Karpas-422 (cell line): Measurements from ENCODE around the gene OR4D11. TPM values are rescaled to one million over a fixed set of nuclear protein-coding genes. Genes with fewer than 3 reads are reported as not detected.

Experiments used
- DNase-seq: peaks from one replicate; pipeline ENCODE4 v3.0.0-alpha.2; 2015
- H2AFZ ChIP-seq: fragments of 200-600 bp; sonication (generic); 2 replicates; pipeline ENCODE4 v1.6.1; 2014; ENCODE audit warnings: antibody characterized with exemption, low read length, mixed read lengths
- H3K27ac ChIP-seq: fragments of 200-600 bp; sonication (generic); 2 replicates; pipeline ENCODE4 v1.5.1; 2014; ENCODE audit warnings: mild to moderate bottlenecking, low read length, moderate library complexity
- H3K27me3 ChIP-seq: fragments of 200-600 bp; sonication (generic); 2 replicates; pipeline ENCODE4 v1.6.1; 2014; ENCODE audit warnings: low read length, mixed read lengths
- H3K36me3 ChIP-seq: fragments of 200-600 bp; sonication (generic); 2 replicates; pipeline ENCODE4 v1.6.1; 2014; ENCODE audit warnings: low read length, mixed read lengths; ENCODE audit not compliant: insufficient read depth
- H3K4me1 ChIP-seq: fragments of 200-600 bp; sonication (generic); 2 replicates; pipeline ENCODE4 v1.6.1; 2014; ENCODE audit warnings: mild to moderate bottlenecking, low read length, mixed read lengths
- H3K4me2 ChIP-seq: fragments of 200-600 bp; sonication (generic); 2 replicates; pipeline ENCODE4 v1.6.1; 2014; ENCODE audit warnings: low read length, low read depth, mild to moderate bottlenecking; ENCODE audit not compliant: poor library complexity, severe bottlenecking
- H3K4me3 ChIP-seq: fragments of 200-600 bp; sonication (generic); 2 replicates; pipeline ENCODE4 v1.5.1; 2014; ENCODE audit warnings: mild to moderate bottlenecking, antibody characterized with exemption, low read length, mixed read lengths
- H3K79me2 ChIP-seq: fragments of 200-600 bp; sonication (generic); 2 replicates; pipeline ENCODE4 v1.6.1; 2014; ENCODE audit warnings: mild to moderate bottlenecking, low read length, mixed read lengths
- H3K9ac ChIP-seq: fragments of 200-600 bp; sonication (generic); 2 replicates; pipeline ENCODE4 v1.6.0; 2014; ENCODE audit warnings: low read length
- H3K9me2 ChIP-seq: fragments of 200-600 bp; sonication (generic), shearing (Covaris generic); replicated peaks from 2 replicates; pipeline ENCODE4 v1.6.0; 2014; ENCODE audit warnings: mild to moderate bottlenecking, low read length, moderate library complexity; ENCODE audit not compliant: insufficient read depth
- H3K9me3 ChIP-seq: fragments of 300-700, 200-600 bp; sonication (generic); 2 replicates; pipeline ENCODE4 v1.6.1; 2014; ENCODE audit warnings: low read length, mixed read lengths
- H4K20me1 ChIP-seq: fragments of 200-600 bp; sonication (generic); 2 replicates; pipeline ENCODE4 v1.6.1; 2014; ENCODE audit warnings: mild to moderate bottlenecking, antibody characterized with exemption, low read length, low read depth; ENCODE audit not compliant: insufficient read depth
- total RNA-seq: library from RNA; depleted of rRNA; stranded (reverse); fragments of >200 nt; shearing (Covaris generic); gene quantifications from 2 replicates; pipeline ENCODE4 v1.2.3, GENCODE V29; 2014; ENCODE audit warnings: low replicate concordance; rRNA removed

OR4D11 gene
- total RNA-seq: not detected in 2 replicates

GRCh38 chr11:59503276-59503675 is at the start of gene OR4D11:
TSS of gene OR4D11 (plus strand) at chr11:59503576. CDS start at chr11:59503576, 0 bp downstream.
- Histone ChIP-seq H3K9ac (no peak within 1 kb of the TSS), H3K27me3 (no peaks in the 10 kb centered on the region), H3K4me1 (no peaks in the 10 kb centered on the region), H3K4me3 (no peak within 1 kb of the TSS), H3K79me2 (no peaks in the 10 kb centered on the region), H3K9me3 (no peaks in the 10 kb centered on the region), H3K36me3 (no peaks in the 10 kb centered on the region), H3K4me2 (no peak within 1 kb of the TSS), H2AFZ (no peak within 1 kb of the TSS), H4K20me1 (no peaks in the 10 kb centered on the region), H3K27ac (no peak within 1 kb of the TSS), H3K9me2 (no peaks in the 10 kb centered on the region)
- DNase-seq: no peak

DNA sequence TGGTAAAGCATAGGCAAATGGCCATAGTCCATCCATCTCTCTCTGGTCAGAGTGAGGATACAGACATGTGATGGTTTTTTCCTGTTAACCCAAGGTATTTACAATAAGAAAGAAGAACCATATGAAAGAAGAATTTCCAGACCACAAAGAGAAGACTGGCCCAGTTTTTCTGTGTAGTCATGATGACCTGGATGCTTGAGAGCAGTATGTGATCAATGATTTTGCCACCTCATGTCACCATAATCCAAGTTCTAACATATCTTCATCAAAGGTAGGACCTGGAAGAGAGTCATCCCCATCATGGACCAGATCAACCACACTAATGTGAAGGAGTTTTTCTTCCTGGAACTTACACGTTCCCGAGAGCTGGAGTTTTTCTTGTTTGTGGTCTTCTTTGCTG is 46.7 kb upstream of the OR4D11 start, which contains the start of gene OR4D6:
TSS of gene OR4D6 (plus strand) at position 301 of the 400 bp plus-strand sequence. CDS start at position 301, 0 bp downstream.
- no peaks in the 10 kb centered on the region for H3K79me2 ChIP-seq
- no peak within 1 kb of the TSS for H3K4me3 ChIP-seq
- no peak for DNase-seq

DNA sequence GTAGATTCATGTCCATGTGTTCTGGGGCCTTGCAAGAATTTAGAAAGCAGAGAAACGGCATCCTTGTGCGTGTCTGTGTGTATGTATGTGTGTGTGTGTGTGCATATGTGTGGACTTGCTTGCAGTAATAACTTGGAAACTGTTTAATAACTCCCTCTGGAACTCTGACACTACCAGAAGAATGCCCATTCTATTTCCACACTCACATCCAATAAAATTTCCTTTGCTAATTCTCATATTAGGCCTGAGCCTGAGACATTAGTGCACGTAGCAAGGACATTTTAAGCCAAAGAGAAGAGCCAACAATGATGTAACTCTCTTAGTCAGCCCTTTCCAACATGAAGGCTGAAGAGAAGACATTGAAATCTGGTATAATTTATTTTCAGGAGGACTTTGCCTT is 43.5 kb upstream of the OR4D11 start:
- Histone ChIP-seq H3K9ac (no peak overlapping the region), H3K9me2 (no peaks in the 10 kb centered on the region), H4K20me1 (no peaks in the 10 kb centered on the region), H3K4me3 (no peak overlapping the region), H3K27ac (no peak overlapping the region), H2AFZ (no peak overlapping the region), H3K4me2 (no peak overlapping the region), H3K27me3 (no peaks in the 10 kb centered on the region), H3K79me2 (no peaks in the 10 kb centered on the region), H3K36me3 (no peaks in the 10 kb centered on the region), H3K9me3 (no peaks in the 10 kb centered on the region), H3K4me1 (no peaks in the 10 kb centered on the region)
- no peak for DNase-seq

More for the DNA sequence above, 46.7 kb upstream of the OR4D11 start, which contains the start of gene OR4D6:
- H3K9me2 ChIP-seq: no peaks in the 10 kb centered on the region
- no peak within 1 kb of the TSS for H3K27ac ChIP-seq
- H2AFZ ChIP-seq: no peak within 1 kb of the TSS
- H3K9ac ChIP-seq: no peak within 1 kb of the TSS
- no peaks in the 10 kb centered on the region for H3K4me1 ChIP-seq
- no peaks in the 10 kb centered on the region for H4K20me1 ChIP-seq
- H3K36me3 ChIP-seq: no peaks in the 10 kb centered on the region
- H3K9me3 ChIP-seq: no peaks in the 10 kb centered on the region
- H3K27me3 ChIP-seq: no peaks in the 10 kb centered on the region
- H3K4me2 ChIP-seq: no peak within 1 kb of the TSS

DNA sequence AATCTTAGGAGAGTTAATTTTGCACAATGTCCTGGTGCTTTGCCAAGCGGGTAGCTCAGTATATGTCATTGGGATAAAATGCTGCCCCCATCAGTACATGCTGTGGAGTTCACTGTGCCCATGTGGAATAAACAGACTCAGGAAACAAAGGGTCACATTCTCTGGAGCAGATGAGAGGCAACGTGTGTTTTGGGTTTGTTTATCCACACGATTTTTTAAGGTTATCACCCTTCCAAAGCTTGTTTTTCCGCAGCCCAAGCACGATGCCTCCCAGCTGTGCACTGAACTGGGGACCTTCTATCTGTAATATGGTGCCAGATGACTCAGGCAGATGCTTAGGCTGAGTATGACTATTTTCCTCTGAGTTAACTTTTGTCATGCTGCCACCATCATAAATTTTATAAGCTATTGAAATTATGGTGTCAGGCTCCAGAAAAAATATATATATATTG is 40.2 kb upstream of the OR4D11 start:
- Histone ChIP-seq H3K9me2 (no peaks in the 10 kb centered on the region), H3K36me3 (no peaks in the 10 kb centered on the region), H2AFZ (no peak overlapping the region), H3K27me3 (no peaks in the 10 kb centered on the region), H3K79me2 (no peaks in the 10 kb centered on the region), H3K4me3 (no peak overlapping the region), H3K4me1 (no peaks in the 10 kb centered on the region), H4K20me1 (no peaks in the 10 kb centered on the region), H3K9ac (no peak overlapping the region), H3K9me3 (no peaks in the 10 kb centered on the region), H3K4me2 (no peak overlapping the region), H3K27ac (no peak overlapping the region)
- DNase-seq: no peak

- H3K4me1 ChIP-seq: no peaks in the 10 kb centered on the region
- no peaks in the 10 kb centered on the region for H3K9me3 ChIP-seq
- H3K27ac ChIP-seq: no peak within 1 kb of the TSS
- no peaks in the 10 kb centered on the region for H3K27me3 ChIP-seq
- H3K9me2 ChIP-seq: no peaks in the 10 kb centered on the region
- no peak within 1 kb of the TSS for H3K4me3 ChIP-seq
- no peak within 1 kb of the TSS for H2AFZ ChIP-seq
- H3K9ac ChIP-seq: no peak within 1 kb of the TSS
- H3K36me3 ChIP-seq: no peaks in the 10 kb centered on the region
- no peaks in the 10 kb centered on the region for H4K20me1 ChIP-seq
- H3K79me2 ChIP-seq: no peaks in the 10 kb centered on the region
- no peak within 1 kb of the TSS for H3K4me2 ChIP-seq
- no peak for DNase-seq
Measured at GRCh38 chr11:59473015-59473414, 30.4 kb upstream of the OR4D11 start, which contains the start of gene OR4D10. TSS of gene OR4D10 (plus strand) at chr11:59473315. CDS start at chr11:59477430, 4,115 bp downstream.

DNA sequence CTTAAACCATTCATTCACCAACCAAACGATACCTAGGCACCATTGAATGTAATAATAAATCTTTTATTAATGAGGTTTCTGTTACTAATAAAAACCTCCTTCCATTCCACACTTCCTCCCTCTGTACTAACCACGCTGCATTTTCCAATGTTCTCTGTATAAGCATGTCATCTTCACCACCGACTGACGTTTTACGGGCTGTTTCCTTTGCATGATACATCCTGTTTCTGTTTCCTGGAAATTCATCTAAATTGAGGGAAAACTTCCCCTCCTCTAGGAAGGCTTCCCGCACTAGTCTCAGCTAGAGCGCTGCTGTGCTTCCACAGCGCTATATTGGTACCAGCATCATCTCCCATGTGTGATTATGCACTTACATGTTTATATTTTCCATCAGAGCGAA is 28.2 kb upstream of the OR4D11 start:
- no peak overlapping the region for H3K4me3 ChIP-seq
- H3K9ac ChIP-seq: no peak overlapping the region
- no peak for DNase-seq
- no peaks in the 10 kb centered on the region for H4K20me1 ChIP-seq
- H3K79me2 ChIP-seq: no peaks in the 10 kb centered on the region
- no peaks in the 10 kb centered on the region for H3K9me2 ChIP-seq
- no peak overlapping the region for H3K4me2 ChIP-seq
- H3K9me3 ChIP-seq: no peaks in the 10 kb centered on the region
- H3K36me3 ChIP-seq: no peaks in the 10 kb centered on the region
- no peak overlapping the region for H2AFZ ChIP-seq
- no peaks in the 10 kb centered on the region for H3K27me3 ChIP-seq
- no peaks in the 10 kb centered on the region for H3K4me1 ChIP-seq
- no peak overlapping the region for H3K27ac ChIP-seq

DNA sequence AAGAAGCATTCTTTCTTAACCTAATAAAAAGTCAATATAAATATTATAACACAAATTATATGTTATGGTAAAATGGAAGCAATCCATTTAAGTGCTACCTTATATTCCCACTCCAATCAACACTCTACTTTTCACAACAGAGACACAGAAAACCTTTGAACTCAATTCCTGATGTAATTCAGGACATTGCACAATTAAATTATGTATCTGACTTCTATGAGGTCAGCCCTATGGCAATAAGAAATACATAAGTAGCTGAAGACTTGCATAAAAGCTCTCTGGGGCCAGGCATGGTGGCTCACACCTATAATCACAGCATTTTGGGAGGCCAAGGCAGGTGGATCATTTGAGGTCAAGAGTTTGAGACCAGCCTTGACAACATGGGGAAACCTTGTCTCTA is 23.5 kb upstream of the OR4D11 start:
- Histone ChIP-seq H3K4me2 (no peak overlapping the region), H3K4me1 (no peaks in the 10 kb centered on the region), H3K9me2 (no peaks in the 10 kb centered on the region), H3K79me2 (no peaks in the 10 kb centered on the region), H4K20me1 (no peaks in the 10 kb centered on the region), H3K27me3 (no peaks in the 10 kb centered on the region), H3K4me3 (no peak overlapping the region), H2AFZ (no peak overlapping the region), H3K9ac (no peak overlapping the region), H3K36me3 (no peaks in the 10 kb centered on the region), H3K27ac (no peak overlapping the region), H3K9me3 (no peaks in the 10 kb centered on the region)
- no peak for DNase-seq

DNA sequence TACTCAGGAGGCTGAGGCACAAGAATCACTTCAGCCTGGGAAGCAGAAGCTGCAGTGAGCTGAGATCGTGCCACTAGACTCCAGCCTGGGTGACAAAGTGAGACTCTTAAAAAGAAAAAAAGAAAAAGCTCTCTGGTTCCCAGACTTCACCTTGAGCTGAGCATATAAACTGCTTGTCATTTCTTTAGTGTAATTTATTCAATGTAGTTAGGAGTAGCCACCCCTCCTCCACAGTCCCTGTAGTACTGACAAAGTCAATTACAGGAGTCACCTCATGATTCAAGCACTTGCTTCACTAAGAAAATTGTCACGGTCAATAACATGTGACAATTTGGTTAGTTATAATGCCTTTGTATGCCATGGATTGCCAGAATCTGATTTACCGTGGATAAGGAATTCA is 23.0 kb upstream of the OR4D11 start:
- Histone ChIP-seq H3K36me3 (no peaks in the 10 kb centered on the region), H4K20me1 (no peaks in the 10 kb centered on the region), H3K9me3 (no peaks in the 10 kb centered on the region), H3K9ac (no peak overlapping the region), H3K27me3 (no peaks in the 10 kb centered on the region), H3K9me2 (no peaks in the 10 kb centered on the region), H3K4me3 (no peak overlapping the region), H2AFZ (no peak overlapping the region), H3K4me1 (no peaks in the 10 kb centered on the region), H3K27ac (no peak overlapping the region), H3K4me2 (no peak overlapping the region), H3K79me2 (no peaks in the 10 kb centered on the region)
- no peak for DNase-seq
